ENCODE results near the gene LPP. TPM values are rescaled to one million over a fixed set of nuclear protein-coding genes. Genes with fewer than 3 reads are reported as not detected.

The LPP gene
- total RNA-seq, 1 experiment from 2014 or later, result 120 TPM

DNA sequence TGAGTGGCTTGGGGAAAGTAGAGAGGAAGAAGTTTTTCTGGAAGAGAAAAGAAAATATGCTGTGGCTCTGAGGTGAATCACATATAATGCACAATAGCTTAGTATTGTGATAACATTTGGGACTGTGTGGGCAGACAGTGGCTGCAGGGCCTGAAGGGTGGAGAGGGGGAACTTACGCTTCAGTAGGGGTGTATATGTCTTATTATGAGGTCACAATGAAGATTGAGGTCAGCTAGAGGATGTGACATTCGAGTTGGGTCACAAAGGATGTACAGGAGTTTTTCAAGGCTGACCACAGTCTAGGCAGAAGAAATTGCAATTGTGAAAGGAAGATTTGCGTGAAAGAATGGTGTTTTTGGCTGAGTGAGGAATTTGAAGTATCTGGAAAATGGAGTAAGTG lies 414.8 kb downstream of the LPP start:
- no peak overlapping the region for H3K4me3 Mint-ChIP-seq (ENCODE audit: unreplicated experiment)
- no peak for DNase-seq
- H3K27ac Mint-ChIP-seq (ENCODE audit: unreplicated experiment), result no peak overlapping the region
- CTCF ChIA-PET, result no interaction called here
- H3K36me3 Mint-ChIP-seq (ENCODE audit: insufficient read depth, unreplicated experiment), result peaks cover 6% of the 10 kb centered on the region
- H3K27me3 Mint-ChIP-seq (ENCODE audit: insufficient read depth, unreplicated experiment), result no peaks in the 10 kb centered on the region
- intact Hi-C loops (cut with micrococcal nuclease; ENCODE audit: unreplicated experiment), result no loop called here
- no TSS peak for BruUV-seq (replicated peaks)
- H3K36me3 ChIP-seq (ENCODE audit: control insufficient read depth, insufficient read depth, low read length), result no peaks in the 10 kb centered on the region
- H3K9me3 ChIP-seq, result no peaks in the 10 kb centered on the region
- H3K4me3 ChIP-seq (ENCODE audit: low read depth, low read length), result no peak overlapping the region
- H3K4me1 ChIP-seq, result 0 out of 2 replicates have a peak, but pooled peaks cover 4% of the 10 kb centered on the region
- no peaks in the 10 kb centered on the region for H3K27me3 ChIP-seq (replicated peaks; ENCODE audit: control insufficient read depth, insufficient read depth, low read length)
- H3K9me3 Mint-ChIP-seq (ENCODE audit: unreplicated experiment), result no peaks in the 10 kb centered on the region
- H3K4me1 Mint-ChIP-seq (ENCODE audit: low read depth, unreplicated experiment), result peaks cover 5% of the 10 kb centered on the region
- TF ChIP-seq, protein P1, sequence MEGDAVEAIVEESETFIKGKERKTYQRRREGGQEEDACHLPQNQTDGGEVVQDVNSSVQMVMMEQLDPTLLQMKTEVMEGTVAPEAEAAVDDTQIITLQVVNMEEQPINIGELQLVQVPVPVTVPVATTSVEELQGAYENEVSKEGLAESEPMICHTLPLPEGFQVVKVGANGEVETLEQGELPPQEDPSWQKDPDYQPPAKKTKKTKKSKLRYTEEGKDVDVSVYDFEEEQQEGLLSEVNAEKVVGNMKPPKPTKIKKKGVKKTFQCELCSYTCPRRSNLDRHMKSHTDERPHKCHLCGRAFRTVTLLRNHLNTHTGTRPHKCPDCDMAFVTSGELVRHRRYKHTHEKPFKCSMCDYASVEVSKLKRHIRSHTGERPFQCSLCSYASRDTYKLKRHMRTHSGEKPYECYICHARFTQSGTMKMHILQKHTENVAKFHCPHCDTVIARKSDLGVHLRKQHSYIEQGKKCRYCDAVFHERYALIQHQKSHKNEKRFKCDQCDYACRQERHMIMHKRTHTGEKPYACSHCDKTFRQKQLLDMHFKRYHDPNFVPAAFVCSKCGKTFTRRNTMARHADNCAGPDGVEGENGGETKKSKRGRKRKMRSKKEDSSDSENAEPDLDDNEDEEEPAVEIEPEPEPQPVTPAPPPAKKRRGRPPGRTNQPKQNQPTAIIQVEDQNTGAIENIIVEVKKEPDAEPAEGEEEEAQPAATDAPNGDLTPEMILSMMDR (IDR thresholded peaks at IDR 0.05; ENCODE audit: insufficient read depth in 1 of 2, low read depth in 1 of 2, low read length in 1 of 2, severe bottlenecking in 1 of 2, unreplicated experiment in 1 of 2), result no peak
- POLR2A ChIA-PET, result no interaction called here

DNA sequence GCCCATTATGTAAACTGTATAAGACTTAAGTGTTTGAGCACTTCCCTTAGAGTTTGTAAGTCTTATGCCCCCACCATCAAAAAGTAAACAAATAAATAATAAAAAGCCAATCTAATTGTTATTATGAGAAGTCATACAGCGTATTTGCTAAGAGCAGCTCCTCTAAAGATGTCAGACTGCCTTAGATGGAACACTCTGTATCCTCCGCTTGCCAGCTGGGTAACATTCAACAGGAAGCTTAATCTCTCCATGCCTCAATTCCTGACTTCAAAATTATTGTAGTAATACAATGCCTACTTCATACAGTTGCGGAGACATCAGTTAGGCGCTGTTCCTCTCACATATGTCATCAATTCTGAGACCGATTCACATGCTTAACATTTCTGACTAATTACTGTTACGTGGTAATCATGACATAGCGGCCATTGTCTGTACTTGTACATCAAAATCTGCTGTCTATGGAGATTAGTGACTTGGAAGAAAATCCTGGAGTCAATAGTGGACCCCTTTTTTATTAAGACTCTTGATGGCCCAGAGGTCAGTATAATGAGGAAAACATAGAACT lies 417.7 kb downstream of the LPP start:
- ChIA-PET POLR2A (no interaction called here), CTCF (no interaction called here)
- intact Hi-C loops (cut with micrococcal nuclease; ENCODE audit: unreplicated experiment), result no loop called here
- Mint-ChIP-seq H3K36me3 (ENCODE audit: insufficient read depth, unreplicated experiment) (peaks cover 6% of the 10 kb centered on the region), H3K4me1 (ENCODE audit: low read depth, unreplicated experiment) (peaks cover 5% of the 10 kb centered on the region), H3K9me3 (ENCODE audit: unreplicated experiment) (no peaks in the 10 kb centered on the region), H3K27ac (ENCODE audit: unreplicated experiment) (no peak overlapping the region), H3K4me3 (ENCODE audit: unreplicated experiment) (no peak overlapping the region), H3K27me3 (ENCODE audit: insufficient read depth, unreplicated experiment) (no peaks in the 10 kb centered on the region)
- Histone ChIP-seq H3K4me3 (ENCODE audit: low read depth, low read length) (no peak overlapping the region), H3K4me1 (0 out of 2 replicates have a peak, but pooled peaks cover 4% of the 10 kb centered on the region), H3K27me3 (replicated peaks; ENCODE audit: control insufficient read depth, insufficient read depth, low read length) (no peaks in the 10 kb centered on the region), H3K36me3 (ENCODE audit: control insufficient read depth, insufficient read depth, low read length) (no peaks in the 10 kb centered on the region), H3K9me3 (no peaks in the 10 kb centered on the region)
- DNase-seq, result no peak
- no TSS peak for BruUV-seq (replicated peaks)
- TF ChIP-seq, protein P1 (IDR thresholded peaks at IDR 0.05; ENCODE audit: insufficient read depth in 1 of 2, low read depth in 1 of 2, low read length in 1 of 2, severe bottlenecking in 1 of 2, unreplicated experiment in 1 of 2), result no peak

- ChIA-PET CTCF (no interaction called here), POLR2A (no interaction called here)
- BruUV-seq (replicated peaks), result no TSS peak
- no peaks in the 10 kb centered on the region for H3K27me3 ChIP-seq (replicated peaks; ENCODE audit: control insufficient read depth, insufficient read depth, low read length)
- DNase-seq, result no peak
- Mint-ChIP-seq H3K4me3 (ENCODE audit: unreplicated experiment) (no peak overlapping the region), H3K27ac (ENCODE audit: unreplicated experiment) (peak overlapping the region; percentile 20), H3K36me3 (ENCODE audit: insufficient read depth, unreplicated experiment) (peaks cover 6% of the 10 kb centered on the region), H3K9me3 (ENCODE audit: unreplicated experiment) (no peaks in the 10 kb centered on the region), H3K4me1 (ENCODE audit: low read depth, unreplicated experiment) (peaks cover 5% of the 10 kb centered on the region), H3K27me3 (ENCODE audit: insufficient read depth, unreplicated experiment) (no peaks in the 10 kb centered on the region)
- intact Hi-C loops (cut with micrococcal nuclease; ENCODE audit: unreplicated experiment), result no loop called here
- no peak overlapping the region for H3K4me3 ChIP-seq (ENCODE audit: low read depth, low read length)
- H3K36me3 ChIP-seq (ENCODE audit: control insufficient read depth, insufficient read depth, low read length), result no peaks in the 10 kb centered on the region
- no peaks in the 10 kb centered on the region for H3K4me1 ChIP-seq
- no peaks in the 10 kb centered on the region for H3K9me3 ChIP-seq
- TF ChIP-seq, protein P1 (IDR thresholded peaks at IDR 0.05; ENCODE audit: insufficient read depth in 1 of 2, low read depth in 1 of 2, low read length in 1 of 2, severe bottlenecking in 1 of 2, unreplicated experiment in 1 of 2), result no peak
Observed at GRCh38 chr3:188573291-188573940, 419.5 kb downstream of the LPP start.

All from Caco-2 (cell line).